ENCODE results near the gene RAPH1. TPM values are rescaled to one million over a fixed set of nuclear protein-coding genes. Genes with fewer than 3 reads are reported as not detected.

The RAPH1 gene
- total RNA-seq = 10 to 100 TPM in 5 of 6 donors, 1 to 10 TPM in 1; 7.6 to 19.2 (median 13.7) TPM
- 1 to 10 TPM; 2.3 to 3.7 TPM for polyA plus RNA-seq

GRCh38 chr2:203535078-203535783, at the start of gene RAPH1:
TSS of gene RAPH1 (minus strand) at chr2:203535301. CDS start at chr2:203495353, 39,948 bp downstream.
- WGBS, 2 donors = 0 to 1% methylated on average over 43 to 92 of the region's 92 CpGs
- Histone ChIP-seq H3K4me3 (peak within 1 kb of the TSS; percentile 95 to 98 (median 97)), H3K9me3 (no peaks in the 10 kb centered on the region), H3K27me3 (no peaks in the 10 kb centered on the region), H3K27ac (peak within 1 kb of the TSS; percentile 75 to 93 (median 84)), H3K4me1 (peaks cover 0 to 17% (median 5%) of the 10 kb centered on the region in 3 donors), H3K36me3 (no peaks in the 10 kb centered on the region)
- FAIRE-seq (no peak), DNase-seq (peak; percentile 82 to 92 (median 87)), ATAC-seq (peak; percentile 86 to 93 (median 90))
- intact Hi-C loops (cut with DNase I) = no loop called here
- no peak for TF ChIP-seq CTCF (IDR thresholded peaks at IDR 0.05)

GRCh38 chr2:203584784-203585183, 49.7 kb upstream of the RAPH1 start:
- H3K36me3 ChIP-seq = no peaks in the 10 kb centered on the region
- no peak overlapping the region for H3K27ac ChIP-seq
- ATAC-seq = peak in 2 of 4 donors; percentile 20 to 25
- H3K4me1 ChIP-seq = peaks cover 17 to 39% (median 18%) of the 10 kb centered on the region in 3 donors
- H3K27me3 ChIP-seq = no peaks in the 10 kb centered on the region
- no peak overlapping the region for H3K4me3 ChIP-seq
- intact Hi-C loops (cut with DNase I) = no loop called here
- no peak for FAIRE-seq
- WGBS, 2 donors = 46 to 60% methylated on average over 1 of the region's 1 CpG
- DNase-seq = no peak
- no peaks in the 10 kb centered on the region for H3K9me3 ChIP-seq
- no peak for TF ChIP-seq CTCF (IDR thresholded peaks at IDR 0.05)

- Histone ChIP-seq H3K9me3 (no peaks in the 10 kb centered on the region), H3K4me3 (no peak overlapping the region), H3K27ac (no peak overlapping the region), H3K36me3 (no peaks in the 10 kb centered on the region), H3K4me1 (peaks cover 23 to 44% (median 26%) of the 10 kb centered on the region in 3 donors), H3K27me3 (no peaks in the 10 kb centered on the region)
- ATAC-seq (no peak), FAIRE-seq (no peak), DNase-seq (no peak)
- 83 to 84% methylated on average over 2 of the region's 2 CpGs for WGBS, 2 donors
- intact Hi-C loops (cut with DNase I) = no loop called here
- no peak for TF ChIP-seq CTCF (IDR thresholded peaks at IDR 0.05)
Measured at GRCh38 chr2:203583701-203584100, 48.6 kb upstream of the RAPH1 start.

- Histone ChIP-seq H3K27me3 (no peaks in the 10 kb centered on the region), H3K27ac (peak overlapping the region in 2 of 4 donors; percentile 41 to 60), H3K4me1 (peaks cover 23 to 49% (median 32%) of the 10 kb centered on the region in 3 donors), H3K9me3 (no peaks in the 10 kb centered on the region), H3K4me3 (no peak overlapping the region), H3K36me3 (no peaks in the 10 kb centered on the region)
- ATAC-seq (no peak), DNase-seq (no peak), FAIRE-seq (no peak)
- 93 to 95% methylated on average over 3 of the region's 3 CpGs for WGBS, 2 donors
- intact Hi-C loops (cut with DNase I) = no loop called here
- TF ChIP-seq CTCF (IDR thresholded peaks at IDR 0.05) = no peak
Measured at GRCh38 chr2:203583084-203583695, 48.1 kb upstream of the RAPH1 start.
